OCI-LY7 (cell line): ENCODE data around the gene TMEM221. TPM values are rescaled to one million over a fixed set of nuclear protein-coding genes. Genes with fewer than 3 reads are reported as not detected.

ENCODE experiments used
- BruUV-seq: library from RNA; stranded (reverse); fragments of 400-500 nt; replicated peaks from 2 replicates; lab custom pipeline; 2021; lab: Mats Ljungman, UMichigan
- CTCF ChIA-PET: fragments of 300-600 bp; sonication (Branson Sonifier 250); formaldehyde crosslinking; loops from one replicate; lab custom pipeline; 2022; ENCODE audit warnings: antibody characterized with exemption; ENCODE audit not compliant: unreplicated experiment; lab: Charles Lee
- POLR2A ChIA-PET: fragments of 300-600 bp; sonication (Branson Sonifier 250); formaldehyde crosslinking; loops from one replicate; lab custom pipeline; 2022; ENCODE audit warnings: antibody characterized with exemption; lab: Charles Lee
- DNase-seq: peaks from one replicate; pipeline ENCODE4 v3.0.0-alpha.2; 2015; ENCODE audit warnings: low spot score
- H2AFZ ChIP-seq: fragments of 200-600 bp; sonication (generic), shearing (Covaris generic); 2 replicates; pipeline ENCODE4 v1.6.1; 2014; ENCODE audit warnings: mild to moderate bottlenecking, antibody characterized with exemption, low read length, moderate library complexity
- H3K27ac ChIP-seq: fragments of 200-600 bp; sonication (generic); 2 replicates; pipeline ENCODE4 v1.5.1; 2014; ENCODE audit warnings: mixed run types, low read depth, mild to moderate bottlenecking, moderate library complexity, low read length, inconsistent platforms; ENCODE audit not compliant: poor library complexity, severe bottlenecking
- H3K36me3 ChIP-seq: fragments of 200-600 bp; sonication (generic); 2 replicates; pipeline ENCODE4 v1.6.1; 2014; ENCODE audit warnings: mild to moderate bottlenecking, antibody characterized with exemption, low read length, moderate library complexity, mixed read lengths; ENCODE audit not compliant: insufficient read depth
- H3K4me1 ChIP-seq: fragments of 200-600 bp; sonication (generic); 2 replicates; pipeline ENCODE4 v1.5.1; 2014; ENCODE audit warnings: mild to moderate bottlenecking, low read length; ENCODE audit not compliant: insufficient read depth, poor library complexity, severe bottlenecking
- H3K4me2 ChIP-seq: fragments of 200-600 bp; sonication (generic); 2 replicates; pipeline ENCODE4 v1.6.1; 2014; ENCODE audit warnings: mild to moderate bottlenecking, low read length
- H3K4me3 ChIP-seq: fragments of 200-600 bp; sonication (generic); 2 replicates; pipeline ENCODE4 v1.5.1; 2014; ENCODE audit warnings: mild to moderate bottlenecking, low read depth, low read length; ENCODE audit not compliant: poor library complexity, severe bottlenecking
- H3K79me2 ChIP-seq: fragments of 200-600 bp; sonication (generic); 2 replicates; pipeline ENCODE4 v1.6.1; 2016; ENCODE audit warnings: low read depth, mild to moderate bottlenecking, low read length, moderate library complexity, mixed read lengths; ENCODE audit not compliant: insufficient read depth
- H3K9me2 ChIP-seq: fragments of 200-600 bp; sonication (generic); 2 replicates; pipeline ENCODE4 v1.6.1; 2016; ENCODE audit warnings: mild to moderate bottlenecking, low read length, mixed read lengths; ENCODE audit not compliant: insufficient read depth
- H3K9me3 ChIP-seq: fragments of 200-600 bp; sonication (generic); 2 replicates; pipeline ENCODE4 v1.6.1; 2014; ENCODE audit warnings: mild to moderate bottlenecking, mixed run types, low read length, mixed read lengths
- H4K20me1 ChIP-seq: fragments of 200-600 bp; sonication (generic); 2 replicates; pipeline ENCODE4 v1.6.1; 2014; ENCODE audit warnings: mild to moderate bottlenecking, antibody characterized with exemption, low read length, moderate library complexity, mixed read lengths; ENCODE audit not compliant: insufficient read depth
- EZH2phosphoT487 ChIP-seq: fragments of 200-600 bp; sonication (generic); IDR thresholded peaks from 2 replicates; pipeline ENCODE4 v1.6.1; 2018; ENCODE audit warnings: low read depth, borderline replicate concordance, mild to moderate bottlenecking, mixed run types, antibody characterized with exemption, low read length, moderate library complexity, mixed read lengths
- intact Hi-C: fragments of 100-400 bp; cut with micrococcal nuclease; formaldehyde crosslinking; loops from one replicate; pipeline ENCODE4 v1.10.0; 2022; ENCODE audit not compliant: unreplicated experiment
- total RNA-seq, 2 experiments: library from RNA; depleted of rRNA in 1 of 2; stranded (reverse); fragments of >200 nt in 1 of 2; shearing (Covaris generic) in 1 of 2; gene quantifications; 2 replicates each; pipeline ENCODE4 v1.2.3, GENCODE V29; 2014 to 2022
- TF ChIP-seq, protein P1 (sequence below): fragments of 200-600 bp; sonication (generic); conservative IDR thresholded peaks from 2 replicates; pipeline ENCODE4 v1.5.1; 2014; ENCODE audit warnings: mild to moderate bottlenecking, antibody characterized with exemption, low read length, moderate library complexity, mixed read lengths

TMEM221 gene
- total RNA-seq, 2 experiments from 2014 or later = not detected

GRCh38 chr19:17471410-17472125 lies 23.1 kb upstream of the TMEM221 start:
- BruUV-seq = no TSS peak

DNA sequence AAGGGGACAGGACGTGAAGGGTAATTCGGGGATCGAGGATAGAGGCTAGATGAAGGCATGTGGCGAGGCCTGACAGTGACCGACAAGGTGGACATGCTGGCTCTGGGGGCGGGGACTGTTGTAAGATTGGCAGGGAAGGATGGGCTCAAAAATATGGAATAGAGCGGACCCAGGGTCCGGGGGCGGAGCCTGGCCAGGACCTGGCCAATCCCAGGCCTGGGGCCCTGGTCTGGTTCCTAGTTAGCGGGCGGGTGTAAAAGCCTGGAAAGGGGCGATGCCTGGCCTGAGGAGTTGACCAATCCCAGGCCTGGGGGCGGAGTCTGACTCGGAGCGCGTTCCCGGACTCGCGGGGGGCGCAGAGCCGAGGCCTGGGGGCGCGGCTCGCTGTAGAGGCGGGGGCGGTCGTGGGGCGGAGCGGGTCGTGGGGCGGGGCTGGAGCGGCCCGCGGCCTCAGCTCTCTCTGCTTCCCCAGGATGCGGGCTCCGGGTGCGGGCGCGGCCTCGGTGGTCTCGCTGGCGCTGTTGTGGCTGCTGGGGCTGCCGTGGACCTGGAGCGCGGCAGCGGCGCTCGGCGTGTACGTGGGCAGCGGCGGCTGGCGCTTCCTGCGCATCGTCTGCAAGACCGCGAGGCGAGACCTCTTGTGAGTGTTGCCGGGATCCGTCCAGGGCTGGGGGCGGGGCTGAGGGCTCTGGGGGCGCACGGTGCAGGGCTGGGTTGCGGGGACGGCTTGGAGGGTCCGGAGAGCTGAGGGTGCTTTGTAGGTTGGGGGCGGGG lies 21.8 kb upstream of the TMEM221 start, which contains the start of gene SLC27A1:
TSS of gene SLC27A1 (plus strand) at position 457 of the 774 bp plus-strand sequence. CDS start at position 474, 17 bp downstream.
- peak; percentile 97 for DNase-seq
- peak within 1 kb of the TSS; percentile 57 for H2AFZ ChIP-seq
- no peak within 1 kb of the TSS for H3K27ac ChIP-seq
- H3K4me3 ChIP-seq = peak within 1 kb of the TSS; percentile 70
- ChIA-PET CTCF (interaction anchor here (0.6 kb wide), 1 partner anchor 53 kb away, joined by 9 read pairs; no protein-coding TSS in a partner anchor), POLR2A (interaction anchor here (1.2 to 1.4 kb wide), 2 partner anchors 65 to 136 kb away, joined by 3 read pairs; partner anchors contain the start of gene BST2)
- H3K9me3 ChIP-seq = no peaks in the 10 kb centered on the region
- peaks cover 30% of the 10 kb centered on the region for H3K4me1 ChIP-seq
- no peaks in the 10 kb centered on the region for H3K9me2 ChIP-seq
- peak within 1 kb of the TSS; percentile 82 for H3K4me2 ChIP-seq
- H3K36me3 ChIP-seq = no peaks in the 10 kb centered on the region
- no TSS peak for BruUV-seq
- H4K20me1 ChIP-seq = no peaks in the 10 kb centered on the region
- H3K79me2 ChIP-seq = no peaks in the 10 kb centered on the region
- no peak for TF ChIP-seq EZH2phosphoT487
- TF ChIP-seq, protein P1, sequence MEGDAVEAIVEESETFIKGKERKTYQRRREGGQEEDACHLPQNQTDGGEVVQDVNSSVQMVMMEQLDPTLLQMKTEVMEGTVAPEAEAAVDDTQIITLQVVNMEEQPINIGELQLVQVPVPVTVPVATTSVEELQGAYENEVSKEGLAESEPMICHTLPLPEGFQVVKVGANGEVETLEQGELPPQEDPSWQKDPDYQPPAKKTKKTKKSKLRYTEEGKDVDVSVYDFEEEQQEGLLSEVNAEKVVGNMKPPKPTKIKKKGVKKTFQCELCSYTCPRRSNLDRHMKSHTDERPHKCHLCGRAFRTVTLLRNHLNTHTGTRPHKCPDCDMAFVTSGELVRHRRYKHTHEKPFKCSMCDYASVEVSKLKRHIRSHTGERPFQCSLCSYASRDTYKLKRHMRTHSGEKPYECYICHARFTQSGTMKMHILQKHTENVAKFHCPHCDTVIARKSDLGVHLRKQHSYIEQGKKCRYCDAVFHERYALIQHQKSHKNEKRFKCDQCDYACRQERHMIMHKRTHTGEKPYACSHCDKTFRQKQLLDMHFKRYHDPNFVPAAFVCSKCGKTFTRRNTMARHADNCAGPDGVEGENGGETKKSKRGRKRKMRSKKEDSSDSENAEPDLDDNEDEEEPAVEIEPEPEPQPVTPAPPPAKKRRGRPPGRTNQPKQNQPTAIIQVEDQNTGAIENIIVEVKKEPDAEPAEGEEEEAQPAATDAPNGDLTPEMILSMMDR = no peak
- intact Hi-C loops = no loop called here

More at GRCh38 chr19:17471410-17472125, 23.1 kb upstream of the TMEM221 start:
- H3K27ac ChIP-seq = no peak overlapping the region
- H4K20me1 ChIP-seq = no peaks in the 10 kb centered on the region
- intact Hi-C loops = no loop called here
- no peak overlapping the region for H3K4me3 ChIP-seq
- no peak for DNase-seq
- H3K4me2 ChIP-seq = peak overlapping the region; percentile 82; the same call in 1 of the 2 replicates
- H3K9me3 ChIP-seq = no peaks in the 10 kb centered on the region
- no peak overlapping the region for H2AFZ ChIP-seq
- TF ChIP-seq, protein P1 = no peak
- no peak for TF ChIP-seq EZH2phosphoT487
- no peaks in the 10 kb centered on the region for H3K9me2 ChIP-seq
- H3K79me2 ChIP-seq = no peaks in the 10 kb centered on the region
- ChIA-PET CTCF (no interaction called here), POLR2A (interaction anchor here (0.7 to 1.4 kb wide), 3 partner anchors 16 to 388 kb away, joined by 3 to 5 read pairs (median 3); partner anchors contain the start of gene RPL18A)
- no peaks in the 10 kb centered on the region for H3K36me3 ChIP-seq
- H3K4me1 ChIP-seq = peaks cover 26% of the 10 kb centered on the region
